ENCODE measurements around the gene YY2. TPM values are rescaled to one million over a fixed set of nuclear protein-coding genes. Genes with fewer than 3 reads are reported as not detected.

Gene YY2
- polyA plus RNA-seq, 2 of the 4 experiments (the other 2 are of a cell fraction) = 1.8 to 3.2 TPM

DNA sequence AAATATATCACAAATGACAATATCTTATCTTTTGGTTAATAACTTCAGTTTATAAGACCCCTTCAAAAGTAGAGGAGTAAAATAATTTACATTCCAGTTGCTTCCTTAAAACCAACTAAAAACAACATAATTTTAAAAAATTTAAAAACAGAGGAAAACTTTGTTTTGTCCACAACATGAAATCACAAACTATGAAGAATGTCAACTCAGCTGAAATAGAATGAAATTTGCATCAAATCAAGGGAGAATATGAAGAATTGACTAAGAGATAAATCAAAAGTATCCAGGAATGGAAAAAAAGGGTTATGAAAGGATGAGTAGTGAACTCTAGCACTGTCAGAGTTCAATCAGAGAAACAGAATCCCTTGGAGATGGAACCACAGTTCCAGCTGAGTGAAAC is 2.2 kb upstream of the YY2 start:
- ATAC-seq = no peak
- Histone ChIP-seq H3K27ac (no peak overlapping the region), H3K4me3 (no peak overlapping the region), H3K4me1 (no peaks in the 10 kb centered on the region), H3K4me2 (no peak overlapping the region), H3K9me3 (no peaks in the 10 kb centered on the region)
- ChIA-PET CTCF (no interaction called here), POLR2A (no interaction called here)
- peak; percentile 80 for FAIRE-seq
- TF ChIP-seq JUNB (IDR thresholded peaks at IDR 0.05) (no peak), MAFK (IDR thresholded peaks at IDR 0.05; ENCODE audit: partially characterized antibody) (peak; percentile 50)
- no peak for DNase-seq (ENCODE audit: low read depth in 1 of 2, low spot score in 1 of 2)

DNA sequence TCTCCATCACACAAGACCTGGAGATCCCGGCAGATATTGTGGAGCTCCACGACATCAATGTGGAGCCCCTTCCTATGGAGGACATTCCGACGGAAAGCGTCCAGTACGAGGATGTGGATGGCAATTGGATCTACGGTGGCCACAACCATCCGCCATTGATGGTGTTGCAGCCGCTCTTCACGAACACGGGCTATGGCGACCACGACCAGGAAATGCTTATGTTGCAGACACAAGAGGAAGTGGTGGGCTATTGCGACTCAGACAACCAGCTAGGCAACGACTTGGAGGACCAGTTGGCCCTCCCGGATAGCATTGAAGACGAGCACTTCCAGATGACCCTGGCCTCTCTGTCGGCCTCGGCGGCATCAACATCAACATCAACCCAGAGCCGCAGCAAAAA is 717 bp downstream of the YY2 start:
- FAIRE-seq (no peak), ATAC-seq (no peak)

DNA sequence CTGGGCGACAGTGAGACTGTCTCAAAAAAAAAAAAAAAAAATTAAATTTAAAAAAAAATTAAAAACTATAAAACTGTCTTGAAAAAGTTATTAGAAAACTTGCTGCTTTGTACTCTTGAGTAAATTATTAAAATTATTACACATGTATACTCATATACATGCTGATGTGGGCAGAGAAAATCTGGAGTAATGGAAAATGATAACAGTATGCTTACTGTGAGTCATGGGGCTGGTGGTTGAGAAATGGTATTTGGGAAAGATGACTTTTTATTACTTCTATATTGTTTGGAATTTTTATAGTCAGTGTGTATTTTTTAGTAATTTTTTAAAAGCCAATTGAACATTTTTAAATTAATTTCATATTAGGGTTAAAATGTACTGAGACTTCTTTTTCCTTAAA is 7.5 kb downstream of the YY2 start:
- ATAC-seq = no peak
- H3K27ac ChIP-seq = no peak overlapping the region
- FAIRE-seq = no peak
- ChIA-PET POLR2A (no interaction called here), CTCF (interaction anchor here (0.9 kb wide), 1 partner anchor 35 kb away, joined by 5 read pairs; no protein-coding TSS in a partner anchor)
- TF ChIP-seq FOSB (CRISPR knock-in tag; IDR thresholded peaks at IDR 0.05) (no peak), RAD21 (conservative IDR thresholded peaks at IDR 0.05 in 1 of 2, IDR thresholded peaks at IDR 0.05 in 1 of 2) (no peak)
- no peaks in the 10 kb centered on the region for H3K4me1 ChIP-seq
- WGBS (ENCODE audit: missing lambda C conversion rate) = 100% methylated on average over 1 of the region's 1 CpG
- H3K4me2 ChIP-seq = no peak overlapping the region
- no peak overlapping the region for H3K4me3 ChIP-seq
- no peak for DNase-seq (ENCODE audit: low read depth in 1 of 2, low spot score in 1 of 2)
- no peaks in the 10 kb centered on the region for H3K9me3 ChIP-seq

More for the DNA sequence above, 717 bp downstream of the YY2 start:
- Histone ChIP-seq H3K9me3 (no peaks in the 10 kb centered on the region), H3K27ac (no peak overlapping the region), H3K4me3 (no peak overlapping the region), H3K4me1 (no peaks in the 10 kb centered on the region), H3K4me2 (no peak overlapping the region)
- TF ChIP-seq, protein P1, sequence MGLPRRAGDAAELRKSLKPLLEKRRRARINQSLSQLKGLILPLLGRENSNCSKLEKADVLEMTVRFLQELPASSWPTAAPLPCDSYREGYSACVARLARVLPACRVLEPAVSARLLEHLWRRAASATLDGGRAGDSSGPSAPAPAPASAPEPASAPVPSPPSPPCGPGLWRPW (IDR thresholded peaks at IDR 0.05) = no peak
- no peak for TF ChIP-seq EHF (CRISPR knock-in tag; IDR thresholded peaks at IDR 0.05)
- no peak for TF ChIP-seq FOSL2 (IDR thresholded peaks at IDR 0.05)
- TF ChIP-seq FOSL2 (CRISPR knock-in tag; IDR thresholded peaks at IDR 0.05) = no peak
- no peak for TF ChIP-seq PHF8 (IDR thresholded peaks at IDR 0.05; ENCODE audit: borderline replicate concordance, low read depth)
- no peak for TF ChIP-seq NR3C1 (IDR thresholded peaks at IDR 0.05)
- no peak for TF ChIP-seq HOXB5 (CRISPR knock-in tag; IDR thresholded peaks at IDR 0.05)
- TF ChIP-seq CHD4 (IDR thresholded peaks at IDR 0.05; ENCODE audit: borderline replicate concordance) = no peak
- TF ChIP-seq KDM1A (IDR thresholded peaks at IDR 0.05; ENCODE audit: low read depth) = no peak
- TF ChIP-seq, protein P2, sequence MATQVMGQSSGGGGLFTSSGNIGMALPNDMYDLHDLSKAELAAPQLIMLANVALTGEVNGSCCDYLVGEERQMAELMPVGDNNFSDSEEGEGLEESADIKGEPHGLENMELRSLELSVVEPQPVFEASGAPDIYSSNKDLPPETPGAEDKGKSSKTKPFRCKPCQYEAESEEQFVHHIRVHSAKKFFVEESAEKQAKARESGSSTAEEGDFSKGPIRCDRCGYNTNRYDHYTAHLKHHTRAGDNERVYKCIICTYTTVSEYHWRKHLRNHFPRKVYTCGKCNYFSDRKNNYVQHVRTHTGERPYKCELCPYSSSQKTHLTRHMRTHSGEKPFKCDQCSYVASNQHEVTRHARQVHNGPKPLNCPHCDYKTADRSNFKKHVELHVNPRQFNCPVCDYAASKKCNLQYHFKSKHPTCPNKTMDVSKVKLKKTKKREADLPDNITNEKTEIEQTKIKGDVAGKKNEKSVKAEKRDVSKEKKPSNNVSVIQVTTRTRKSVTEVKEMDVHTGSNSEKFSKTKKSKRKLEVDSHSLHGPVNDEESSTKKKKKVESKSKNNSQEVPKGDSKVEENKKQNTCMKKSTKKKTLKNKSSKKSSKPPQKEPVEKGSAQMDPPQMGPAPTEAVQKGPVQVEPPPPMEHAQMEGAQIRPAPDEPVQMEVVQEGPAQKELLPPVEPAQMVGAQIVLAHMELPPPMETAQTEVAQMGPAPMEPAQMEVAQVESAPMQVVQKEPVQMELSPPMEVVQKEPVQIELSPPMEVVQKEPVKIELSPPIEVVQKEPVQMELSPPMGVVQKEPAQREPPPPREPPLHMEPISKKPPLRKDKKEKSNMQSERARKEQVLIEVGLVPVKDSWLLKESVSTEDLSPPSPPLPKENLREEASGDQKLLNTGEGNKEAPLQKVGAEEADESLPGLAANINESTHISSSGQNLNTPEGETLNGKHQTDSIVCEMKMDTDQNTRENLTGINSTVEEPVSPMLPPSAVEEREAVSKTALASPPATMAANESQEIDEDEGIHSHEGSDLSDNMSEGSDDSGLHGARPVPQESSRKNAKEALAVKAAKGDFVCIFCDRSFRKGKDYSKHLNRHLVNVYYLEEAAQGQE (IDR thresholded peaks at IDR 0.05) = no peak
- TF ChIP-seq ZFP36 (IDR thresholded peaks at IDR 0.05; ENCODE audit: borderline replicate concordance, partially characterized antibody) = no peak
- no peak for TF ChIP-seq ZSCAN20 (CRISPR knock-in tag; IDR thresholded peaks at IDR 0.05)
- TF ChIP-seq JUNB (IDR thresholded peaks at IDR 0.05) = no peak
- TF ChIP-seq RFX5 (IDR thresholded peaks at IDR 0.05) = no peak
- no peak for TF ChIP-seq NFE2L2 (conservative IDR thresholded peaks at IDR 0.05; ENCODE audit: low read length)
- TF ChIP-seq BHLHE40 (IDR thresholded peaks at IDR 0.05; ENCODE audit: low read depth, low read length) = no peak
- no peak for TF ChIP-seq JUN (IDR thresholded peaks at IDR 0.05)
- TF ChIP-seq, protein P3, sequence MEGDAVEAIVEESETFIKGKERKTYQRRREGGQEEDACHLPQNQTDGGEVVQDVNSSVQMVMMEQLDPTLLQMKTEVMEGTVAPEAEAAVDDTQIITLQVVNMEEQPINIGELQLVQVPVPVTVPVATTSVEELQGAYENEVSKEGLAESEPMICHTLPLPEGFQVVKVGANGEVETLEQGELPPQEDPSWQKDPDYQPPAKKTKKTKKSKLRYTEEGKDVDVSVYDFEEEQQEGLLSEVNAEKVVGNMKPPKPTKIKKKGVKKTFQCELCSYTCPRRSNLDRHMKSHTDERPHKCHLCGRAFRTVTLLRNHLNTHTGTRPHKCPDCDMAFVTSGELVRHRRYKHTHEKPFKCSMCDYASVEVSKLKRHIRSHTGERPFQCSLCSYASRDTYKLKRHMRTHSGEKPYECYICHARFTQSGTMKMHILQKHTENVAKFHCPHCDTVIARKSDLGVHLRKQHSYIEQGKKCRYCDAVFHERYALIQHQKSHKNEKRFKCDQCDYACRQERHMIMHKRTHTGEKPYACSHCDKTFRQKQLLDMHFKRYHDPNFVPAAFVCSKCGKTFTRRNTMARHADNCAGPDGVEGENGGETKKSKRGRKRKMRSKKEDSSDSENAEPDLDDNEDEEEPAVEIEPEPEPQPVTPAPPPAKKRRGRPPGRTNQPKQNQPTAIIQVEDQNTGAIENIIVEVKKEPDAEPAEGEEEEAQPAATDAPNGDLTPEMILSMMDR (IDR thresholded peaks at IDR 0.05) = no peak
- TF ChIP-seq, protein P4, sequence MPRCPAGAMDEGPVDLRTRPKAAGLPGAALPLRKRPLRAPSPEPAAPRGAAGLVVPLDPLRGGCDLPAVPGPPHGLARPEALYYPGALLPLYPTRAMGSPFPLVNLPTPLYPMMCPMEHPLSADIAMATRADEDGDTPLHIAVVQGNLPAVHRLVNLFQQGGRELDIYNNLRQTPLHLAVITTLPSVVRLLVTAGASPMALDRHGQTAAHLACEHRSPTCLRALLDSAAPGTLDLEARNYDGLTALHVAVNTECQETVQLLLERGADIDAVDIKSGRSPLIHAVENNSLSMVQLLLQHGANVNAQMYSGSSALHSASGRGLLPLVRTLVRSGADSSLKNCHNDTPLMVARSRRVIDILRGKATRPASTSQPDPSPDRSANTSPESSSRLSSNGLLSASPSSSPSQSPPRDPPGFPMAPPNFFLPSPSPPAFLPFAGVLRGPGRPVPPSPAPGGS (IDR thresholded peaks at IDR 0.05) = no peak
- ChIA-PET POLR2A (no interaction called here), CTCF (no interaction called here)
- DNase-seq (ENCODE audit: low read depth in 1 of 2, low spot score in 1 of 2) = no peak
- WGBS (ENCODE audit: missing lambda C conversion rate) = 96% methylated on average over 21 of the region's 21 CpGs
